ENCODE data around the gene POT1.

Gene POT1

GRCh38 chr7:124780056-124780455, 149.6 kb downstream of the POT1 start:
- DNase-seq (ENCODE audit: low read depth), result no peak
- TF ChIP-seq, protein P1, sequence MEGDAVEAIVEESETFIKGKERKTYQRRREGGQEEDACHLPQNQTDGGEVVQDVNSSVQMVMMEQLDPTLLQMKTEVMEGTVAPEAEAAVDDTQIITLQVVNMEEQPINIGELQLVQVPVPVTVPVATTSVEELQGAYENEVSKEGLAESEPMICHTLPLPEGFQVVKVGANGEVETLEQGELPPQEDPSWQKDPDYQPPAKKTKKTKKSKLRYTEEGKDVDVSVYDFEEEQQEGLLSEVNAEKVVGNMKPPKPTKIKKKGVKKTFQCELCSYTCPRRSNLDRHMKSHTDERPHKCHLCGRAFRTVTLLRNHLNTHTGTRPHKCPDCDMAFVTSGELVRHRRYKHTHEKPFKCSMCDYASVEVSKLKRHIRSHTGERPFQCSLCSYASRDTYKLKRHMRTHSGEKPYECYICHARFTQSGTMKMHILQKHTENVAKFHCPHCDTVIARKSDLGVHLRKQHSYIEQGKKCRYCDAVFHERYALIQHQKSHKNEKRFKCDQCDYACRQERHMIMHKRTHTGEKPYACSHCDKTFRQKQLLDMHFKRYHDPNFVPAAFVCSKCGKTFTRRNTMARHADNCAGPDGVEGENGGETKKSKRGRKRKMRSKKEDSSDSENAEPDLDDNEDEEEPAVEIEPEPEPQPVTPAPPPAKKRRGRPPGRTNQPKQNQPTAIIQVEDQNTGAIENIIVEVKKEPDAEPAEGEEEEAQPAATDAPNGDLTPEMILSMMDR (IDR thresholded peaks at IDR 0.05; ENCODE audit: low read length, missing control alignments), result no peak
- H3K4me3 ChIP-seq (replicated peaks; ENCODE audit: low read depth, low read length), result no peak overlapping the region

- TF ChIP-seq, protein P1 (IDR thresholded peaks at IDR 0.05; ENCODE audit: low read length, missing control alignments), result no peak
- DNase-seq (ENCODE audit: low read depth), result no peak
- H3K4me3 ChIP-seq (replicated peaks; ENCODE audit: low read depth, low read length), result no peak overlapping the region
Observed at GRCh38 chr7:124779620-124780019, 150.0 kb downstream of the POT1 start.

DNA sequence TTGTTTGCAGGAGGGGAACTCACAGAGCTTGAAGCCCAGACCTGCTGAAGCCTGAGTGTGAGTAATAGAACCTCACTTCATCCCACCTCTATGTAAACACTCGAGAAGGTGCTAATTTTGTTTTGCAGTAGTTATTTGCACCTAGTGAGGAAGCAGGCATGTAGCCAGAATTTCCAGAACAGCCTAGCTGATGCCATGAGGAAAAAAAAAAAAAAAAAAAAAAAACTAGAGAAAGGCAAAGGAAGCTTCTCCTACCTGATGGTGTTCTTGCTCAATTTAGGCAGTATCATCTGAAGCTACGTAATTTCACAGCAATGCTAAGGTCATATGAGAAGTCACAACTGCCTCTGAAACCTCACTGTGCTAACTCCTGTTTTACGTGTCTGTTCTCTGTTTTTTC, 150.4 kb downstream of the POT1 start:
- DNase-seq (ENCODE audit: low read depth), result no peak
- TF ChIP-seq, protein P1 (IDR thresholded peaks at IDR 0.05; ENCODE audit: low read length, missing control alignments), result no peak
- H3K4me3 ChIP-seq (replicated peaks; ENCODE audit: low read depth, low read length), result no peak overlapping the region

GRCh38 chr7:124777268-124777667, 152.4 kb downstream of the POT1 start:
- TF ChIP-seq, protein P1 (IDR thresholded peaks at IDR 0.05; ENCODE audit: low read length, missing control alignments), result no peak
- no peak overlapping the region for H3K4me3 ChIP-seq (replicated peaks; ENCODE audit: low read depth, low read length)
- no peak for DNase-seq (ENCODE audit: low read depth)

- H3K4me3 ChIP-seq (replicated peaks; ENCODE audit: low read depth, low read length), result no peak overlapping the region
- TF ChIP-seq, protein P1 (IDR thresholded peaks at IDR 0.05; ENCODE audit: low read length, missing control alignments), result no peak
- no peak for DNase-seq (ENCODE audit: low read depth)
Observed at GRCh38 chr7:124776153-124776552, 153.5 kb downstream of the POT1 start.

DNA sequence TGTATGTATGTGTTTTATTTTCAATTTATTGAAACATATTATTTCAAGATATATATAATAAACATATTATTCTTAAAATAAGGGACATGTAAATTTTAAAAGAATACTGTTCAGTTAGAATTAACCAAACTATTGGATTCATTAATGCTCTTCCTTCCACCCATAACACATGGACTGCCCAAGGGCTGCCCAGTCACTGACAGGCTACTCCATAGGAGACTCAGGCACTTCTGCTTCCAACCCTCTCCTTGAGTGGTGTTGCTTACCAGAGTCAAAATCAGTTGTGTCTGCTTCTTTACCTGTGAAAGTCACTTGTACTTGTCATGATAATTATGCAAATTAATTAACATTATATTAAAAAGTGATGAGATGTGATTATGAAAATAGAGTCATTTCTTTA, 154.2 kb downstream of the POT1 start:
- no peak overlapping the region for H3K4me3 ChIP-seq (replicated peaks; ENCODE audit: low read depth, low read length)
- no peak for DNase-seq (ENCODE audit: low read depth)
- TF ChIP-seq, protein P1 (IDR thresholded peaks at IDR 0.05; ENCODE audit: low read length, missing control alignments), result no peak

- DNase-seq (ENCODE audit: low read depth), result no peak
- H3K4me3 ChIP-seq (replicated peaks; ENCODE audit: low read depth, low read length), result no peak overlapping the region
- TF ChIP-seq, protein P1 (IDR thresholded peaks at IDR 0.05; ENCODE audit: low read length, missing control alignments), result no peak
Observed at GRCh38 chr7:124773938-124774337, 155.7 kb downstream of the POT1 start.
